K562 (cell line): Measurements from ENCODE around the gene DOLPP1. TPM values are rescaled to one million over a fixed set of nuclear protein-coding genes. Genes with fewer than 3 reads are reported as not detected.

Experiments
- BRD4 ChIP-seq: fragments of 200-600 bp; sonication (generic); IDR thresholded peaks from 2 replicates; pipeline ENCODE4 v1.6.1; 2017; ENCODE audit warnings: inconsistent platforms
- BRD9 ChIP-seq: fragments of 450-650 bp; IDR thresholded peaks from 2 replicates; pipeline ENCODE4 v1.6.1; 2018; ENCODE audit warnings: low read depth; ENCODE audit not compliant: partially characterized antibody
- DACH1 ChIP-seq: fragments of 450-650 bp; IDR thresholded peaks from 2 replicates; pipeline ENCODE4 v1.6.1; 2018; ENCODE audit not compliant: partially characterized antibody
- E2F3 ChIP-seq: fragments of 250-450 bp; sonication (Bioruptor Pico); IDR thresholded peaks from 2 replicates; pipeline ENCODE4 v1.4.0; 2020; ENCODE audit warnings: mild to moderate bottlenecking
- HNRNPUL1 ChIP-seq: fragments of 200-400 bp; formaldehyde crosslinking; IDR thresholded peaks from 2 replicates; pipeline ENCODE4 v1.6.1; 2017; ENCODE audit warnings: low read length
- KAT8 ChIP-seq: fragments of 450-650 bp; IDR thresholded peaks from 2 replicates; pipeline ENCODE4 v1.6.1; 2016; ENCODE audit warnings: low read depth, mild to moderate bottlenecking
- KDM1A ChIP-seq, 2 experiments: fragments of 450-650 bp; IDR thresholded peaks; 2 replicates each; pipeline ENCODE4 v1.6.1; 2016; ENCODE audit warnings: mild to moderate bottlenecking in 2 of 2
- NCOR1 ChIP-seq: fragments of 450-650 bp; IDR thresholded peaks from 2 replicates; pipeline ENCODE4 v1.6.1; 2016; ENCODE audit warnings: mild to moderate bottlenecking, moderate library complexity
- POLR2B ChIP-seq: fragments of 450-650 bp; IDR thresholded peaks from 2 replicates; pipeline ENCODE4 v1.6.1; 2018; ENCODE audit warnings: low read depth; ENCODE audit not compliant: partially characterized antibody
- PPARD ChIP-seq: fragments of 250-450 bp; sonication (Bioruptor Pico); IDR thresholded peaks from 2 replicates; pipeline ENCODE4 v1.8.0; 2022; ENCODE audit warnings: inconsistent platforms, mild to moderate bottlenecking, moderate library complexity
- SNIP1 ChIP-seq: fragments of 450-650 bp; IDR thresholded peaks from 2 replicates; pipeline ENCODE4 v1.7.1; 2017; ENCODE audit warnings: low read depth, mild to moderate bottlenecking
- SRSF9 ChIP-seq: fragments of 200-400 bp; formaldehyde crosslinking; IDR thresholded peaks from 2 replicates; pipeline ENCODE4 v1.6.1; 2017; ENCODE audit warnings: low read depth, low read length, borderline replicate concordance
- STAT5B ChIP-seq: fragments of 250-450 bp; sonication (Bioruptor Pico); IDR thresholded peaks from 2 replicates; pipeline ENCODE4 v1.8.0; 2021; ENCODE audit warnings: mild to moderate bottlenecking, inconsistent platforms
- TAF1 ChIP-seq: IDR thresholded peaks from 2 replicates; pipeline ENCODE4 v1.6.1; 2011; ENCODE audit warnings: mild to moderate bottlenecking, low read length, moderate library complexity; ENCODE audit not compliant: insufficient read depth, control insufficient read depth, severe bottlenecking; ENCODE audit errors: extremely low read depth
- TRIM24 ChIP-seq, 2 experiments: fragments of 450-650 bp; IDR thresholded peaks; 2 replicates each; pipeline ENCODE4 v1.6.1; 2016
- ZNF165 ChIP-seq: fragments of 250-450 bp; sonication (Bioruptor Pico); IDR thresholded peaks from 2 replicates; pipeline ENCODE4 v1.4.0; 2020; ENCODE audit warnings: borderline replicate concordance
- ZSCAN29 ChIP-seq: fragments of 450-650 bp; IDR thresholded peaks from 2 replicates; pipeline ENCODE4 v1.6.1; 2017
- polyA plus RNA-seq, 8 experiments: library from polyadenylated mRNA; depleted of rRNA in 4 of 8; stranded (reverse) in 5 of 8; unstranded in 3 of 8; fragments of >200 nt; fragmentation: Nextera tagmentation in 2 of 8; fragmentation: Illumina TruSeq in 1 of 8; extraction: Ambion mirVana in 2 of 8; extraction: Trizol in 1 of 8; gene quantifications; 2 replicates each; pipeline versions ENCODE4 v1.2.1 to v1.2.3, GENCODE V29; 2011 to 2014; ENCODE audit warnings: inconsistent platforms in 1 of 8, missing spikeins in 1 of 8
- total RNA-seq, 7 experiments: library from RNA; depleted of rRNA in 6 of 7; stranded (reverse); fragments of >200 nt in 6 of 7; fragmentation: Illumina TruSeq in 2 of 7; extraction: Trizol in 2 of 7; gene quantifications; 2 replicates each; pipeline versions ENCODE4 v1.2.1 to v1.2.3, GENCODE V29; 2011 to 2021; ENCODE audit warnings: low replicate concordance in 1 of 7
- TF ChIP-seq, protein P1 (sequence below): fragments of 250-450 bp; sonication (Bioruptor Pico); IDR thresholded peaks from 2 replicates; pipeline ENCODE4 v1.8.0; 2021; ENCODE audit warnings: borderline replicate concordance, mild to moderate bottlenecking, moderate library complexity; ENCODE audit not compliant: poor library complexity, severe bottlenecking
- TF ChIP-seq, protein P2 (sequence below): fragments of 450-650 bp; IDR thresholded peaks from 2 replicates; pipeline ENCODE4 v1.6.1; 2016; ENCODE audit warnings: borderline replicate concordance
- TF ChIP-seq, protein P3 (sequence below), 2 experiments: fragments of 450-650 bp; IDR thresholded peaks; 2 replicates each; pipeline ENCODE4 v1.6.1; 2016
- TF ChIP-seq, protein P4 (sequence below): fragments of 450-650 bp; conservative IDR thresholded peaks from 2 replicates; pipeline ENCODE4 v1.6.1; 2016; ENCODE audit warnings: missing genetic modification characterization, low read depth, mild to moderate bottlenecking, control low read depth, missing compliant biosample characterization

Gene DOLPP1
- total and polyA plus RNA-seq, 9 of the 15 experiments (the other 6 are each of a cell fraction or from before 2014, with no cell fraction given) = 3.0 to 39.8 (median 30.5) TPM

DNA sequence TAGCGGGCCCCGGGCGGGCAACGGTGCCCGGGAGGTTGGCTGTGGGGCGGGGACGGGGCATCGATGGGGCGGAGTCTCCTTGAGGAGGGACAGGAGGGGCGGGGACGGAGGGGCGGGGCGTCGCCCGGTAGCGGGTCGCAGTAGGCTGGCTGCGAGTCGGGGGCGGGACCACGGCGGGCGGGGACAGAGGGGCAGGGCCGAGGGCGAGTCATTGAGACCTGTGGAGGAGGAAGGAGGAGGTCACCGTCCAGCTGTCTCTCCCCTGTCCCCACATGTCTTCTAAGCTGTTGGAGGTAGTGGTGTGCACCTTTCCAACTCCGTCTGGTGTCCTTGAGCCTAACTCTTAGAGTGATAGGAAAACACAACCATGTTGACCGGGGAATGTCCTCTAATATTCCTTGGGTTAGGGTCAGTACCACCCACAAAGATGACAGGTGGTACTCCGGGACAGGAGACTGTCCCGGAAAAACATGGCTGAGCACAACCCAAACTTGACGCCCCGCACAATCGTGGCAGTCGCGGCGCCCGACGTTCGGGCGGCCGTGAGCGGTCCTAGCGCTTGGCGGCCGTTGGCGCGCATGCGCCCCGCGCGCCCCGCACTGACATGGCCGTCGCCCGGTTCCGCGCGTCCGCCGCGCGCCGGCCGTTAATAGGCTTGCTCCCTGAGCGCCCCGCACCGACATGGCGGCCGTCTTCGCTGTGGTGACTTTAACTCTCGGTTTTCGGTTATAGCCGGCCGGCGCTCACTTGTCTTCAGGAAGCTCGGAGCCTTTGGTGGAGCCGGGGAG is 30.0 kb downstream of the DOLPP1 start, which contains the start of the genes CRAT and PTPA (continued):
- TF ChIP-seq STAT5B (CRISPR knock-in tag) = no peak
- peak; percentile 63; the same call in 1 of the 2 replicates for TF ChIP-seq E2F3 (CRISPR knock-in tag)
- TF ChIP-seq KAT8 = no peak
- TF ChIP-seq, protein P1, sequence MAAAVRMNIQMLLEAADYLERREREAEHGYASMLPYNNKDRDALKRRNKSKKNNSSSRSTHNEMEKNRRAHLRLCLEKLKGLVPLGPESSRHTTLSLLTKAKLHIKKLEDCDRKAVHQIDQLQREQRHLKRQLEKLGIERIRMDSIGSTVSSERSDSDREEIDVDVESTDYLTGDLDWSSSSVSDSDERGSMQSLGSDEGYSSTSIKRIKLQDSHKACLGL (CRISPR knock-in tag) = no peak
- TF ChIP-seq TAF1 = peak; percentile 86
- TF ChIP-seq, protein P2, sequence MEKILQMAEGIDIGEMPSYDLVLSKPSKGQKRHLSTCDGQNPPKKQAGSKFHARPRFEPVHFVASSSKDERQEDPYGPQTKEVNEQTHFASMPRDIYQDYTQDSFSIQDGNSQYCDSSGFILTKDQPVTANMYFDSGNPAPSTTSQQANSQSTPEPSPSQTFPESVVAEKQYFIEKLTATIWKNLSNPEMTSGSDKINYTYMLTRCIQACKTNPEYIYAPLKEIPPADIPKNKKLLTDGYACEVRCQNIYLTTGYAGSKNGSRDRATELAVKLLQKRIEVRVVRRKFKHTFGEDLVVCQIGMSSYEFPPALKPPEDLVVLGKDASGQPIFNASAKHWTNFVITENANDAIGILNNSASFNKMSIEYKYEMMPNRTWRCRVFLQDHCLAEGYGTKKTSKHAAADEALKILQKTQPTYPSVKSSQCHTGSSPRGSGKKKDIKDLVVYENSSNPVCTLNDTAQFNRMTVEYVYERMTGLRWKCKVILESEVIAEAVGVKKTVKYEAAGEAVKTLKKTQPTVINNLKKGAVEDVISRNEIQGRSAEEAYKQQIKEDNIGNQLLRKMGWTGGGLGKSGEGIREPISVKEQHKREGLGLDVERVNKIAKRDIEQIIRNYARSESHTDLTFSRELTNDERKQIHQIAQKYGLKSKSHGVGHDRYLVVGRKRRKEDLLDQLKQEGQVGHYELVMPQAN = peak; percentile 93
- TF ChIP-seq PPARD (CRISPR knock-in tag) = no peak
- peak; percentile 99 for TF ChIP-seq POLR2B
- no peak for TF ChIP-seq SRSF9
- TF ChIP-seq, protein P3, sequence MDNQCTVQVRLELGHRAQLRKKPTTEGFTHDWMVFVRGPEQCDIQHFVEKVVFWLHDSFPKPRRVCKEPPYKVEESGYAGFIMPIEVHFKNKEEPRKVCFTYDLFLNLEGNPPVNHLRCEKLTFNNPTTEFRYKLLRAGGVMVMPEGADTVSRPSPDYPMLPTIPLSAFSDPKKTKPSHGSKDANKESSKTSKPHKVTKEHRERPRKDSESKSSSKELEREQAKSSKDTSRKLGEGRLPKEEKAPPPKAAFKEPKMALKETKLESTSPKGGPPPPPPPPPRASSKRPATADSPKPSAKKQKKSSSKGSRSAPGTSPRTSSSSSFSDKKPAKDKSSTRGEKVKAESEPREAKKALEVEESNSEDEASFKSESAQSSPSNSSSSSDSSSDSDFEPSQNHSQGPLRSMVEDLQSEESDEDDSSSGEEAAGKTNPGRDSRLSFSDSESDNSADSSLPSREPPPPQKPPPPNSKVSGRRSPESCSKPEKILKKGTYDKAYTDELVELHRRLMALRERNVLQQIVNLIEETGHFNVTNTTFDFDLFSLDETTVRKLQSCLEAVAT (IDR thresholded peaks at IDR 0.05) = peak in 1 of 2 experiments; percentile 44; a peak in 1 of 4 replicates
- TF ChIP-seq SNIP1 = no peak
- TF ChIP-seq NCOR1 = peak; percentile 69
- TF ChIP-seq HNRNPUL1 = no peak
- TF ChIP-seq KDM1A (IDR thresholded peaks at IDR 0.05) = no peak
- peak; percentile 65 for TF ChIP-seq DACH1
- TF ChIP-seq BRD4 = no peak
- TF ChIP-seq, protein P4, sequence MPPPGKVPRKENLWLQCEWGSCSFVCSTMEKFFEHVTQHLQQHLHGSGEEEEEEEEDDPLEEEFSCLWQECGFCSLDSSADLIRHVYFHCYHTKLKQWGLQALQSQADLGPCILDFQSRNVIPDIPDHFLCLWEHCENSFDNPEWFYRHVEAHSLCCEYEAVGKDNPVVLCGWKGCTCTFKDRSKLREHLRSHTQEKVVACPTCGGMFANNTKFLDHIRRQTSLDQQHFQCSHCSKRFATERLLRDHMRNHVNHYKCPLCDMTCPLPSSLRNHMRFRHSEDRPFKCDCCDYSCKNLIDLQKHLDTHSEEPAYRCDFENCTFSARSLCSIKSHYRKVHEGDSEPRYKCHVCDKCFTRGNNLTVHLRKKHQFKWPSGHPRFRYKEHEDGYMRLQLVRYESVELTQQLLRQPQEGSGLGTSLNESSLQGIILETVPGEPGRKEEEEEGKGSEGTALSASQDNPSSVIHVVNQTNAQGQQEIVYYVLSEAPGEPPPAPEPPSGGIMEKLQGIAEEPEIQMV (tag) = peak; percentile 72
- TF ChIP-seq TRIM24 (IDR thresholded peaks at IDR 0.05) = peak in 1 of 2 experiments; percentile 40; a peak in 1 of 4 replicates
- TF ChIP-seq ZSCAN29 = no peak
- TF ChIP-seq ZNF165 (CRISPR knock-in tag) = no peak
- TF ChIP-seq BRD9 = peak; percentile 76
